ENCODE data around the gene SORL1.

DNA sequence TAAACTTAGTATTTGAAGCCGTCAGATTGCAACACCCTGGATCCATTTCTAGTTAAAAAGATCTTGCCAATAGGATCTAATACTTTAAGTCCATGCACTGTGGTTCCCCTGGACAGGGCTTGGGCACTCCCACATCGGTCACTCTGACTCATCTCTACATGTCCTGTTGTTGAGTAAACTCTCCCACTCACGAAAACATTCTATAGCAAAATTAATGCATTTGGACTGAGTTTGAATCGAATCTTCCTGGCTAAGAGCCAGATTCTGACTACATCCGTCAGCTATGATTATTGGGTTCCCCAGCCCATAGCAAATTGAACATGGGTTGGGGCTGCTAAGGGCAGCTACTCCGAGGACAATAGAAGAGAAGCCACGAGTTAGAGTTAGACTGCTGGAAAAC, 182.8 kb downstream of the SORL1 start:
- no peak for TF ChIP-seq ZNF207 (IDR thresholded peaks at IDR 0.05; ENCODE audit: borderline replicate concordance)
- TF ChIP-seq, protein P1, sequence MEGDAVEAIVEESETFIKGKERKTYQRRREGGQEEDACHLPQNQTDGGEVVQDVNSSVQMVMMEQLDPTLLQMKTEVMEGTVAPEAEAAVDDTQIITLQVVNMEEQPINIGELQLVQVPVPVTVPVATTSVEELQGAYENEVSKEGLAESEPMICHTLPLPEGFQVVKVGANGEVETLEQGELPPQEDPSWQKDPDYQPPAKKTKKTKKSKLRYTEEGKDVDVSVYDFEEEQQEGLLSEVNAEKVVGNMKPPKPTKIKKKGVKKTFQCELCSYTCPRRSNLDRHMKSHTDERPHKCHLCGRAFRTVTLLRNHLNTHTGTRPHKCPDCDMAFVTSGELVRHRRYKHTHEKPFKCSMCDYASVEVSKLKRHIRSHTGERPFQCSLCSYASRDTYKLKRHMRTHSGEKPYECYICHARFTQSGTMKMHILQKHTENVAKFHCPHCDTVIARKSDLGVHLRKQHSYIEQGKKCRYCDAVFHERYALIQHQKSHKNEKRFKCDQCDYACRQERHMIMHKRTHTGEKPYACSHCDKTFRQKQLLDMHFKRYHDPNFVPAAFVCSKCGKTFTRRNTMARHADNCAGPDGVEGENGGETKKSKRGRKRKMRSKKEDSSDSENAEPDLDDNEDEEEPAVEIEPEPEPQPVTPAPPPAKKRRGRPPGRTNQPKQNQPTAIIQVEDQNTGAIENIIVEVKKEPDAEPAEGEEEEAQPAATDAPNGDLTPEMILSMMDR (CRISPR knock-in tag; IDR thresholded peaks at IDR 0.05): no peak
- no peak for TF ChIP-seq HOXA7 (CRISPR knock-in tag; IDR thresholded peaks at IDR 0.05)
- no peak for TF ChIP-seq ERF (CRISPR knock-in tag; IDR thresholded peaks at IDR 0.05)
- no peak for TF ChIP-seq HCFC1 (IDR thresholded peaks at IDR 0.05; ENCODE audit: low read depth, low read length)
- TF ChIP-seq ZFYVE20 (CRISPR knock-in tag; IDR thresholded peaks at IDR 0.05; ENCODE audit: borderline replicate concordance, low read depth): no peak
- TF ChIP-seq BHLHE40 (IDR thresholded peaks at IDR 0.05; ENCODE audit: low read length): no peak

Data from HepG2 (cell line).